Measurements from ENCODE around the gene COL27A1.
A peak's percentile ranks its signal among the peaks of the same experiment; 100 is the strongest.

COL27A1 gene

DNA sequence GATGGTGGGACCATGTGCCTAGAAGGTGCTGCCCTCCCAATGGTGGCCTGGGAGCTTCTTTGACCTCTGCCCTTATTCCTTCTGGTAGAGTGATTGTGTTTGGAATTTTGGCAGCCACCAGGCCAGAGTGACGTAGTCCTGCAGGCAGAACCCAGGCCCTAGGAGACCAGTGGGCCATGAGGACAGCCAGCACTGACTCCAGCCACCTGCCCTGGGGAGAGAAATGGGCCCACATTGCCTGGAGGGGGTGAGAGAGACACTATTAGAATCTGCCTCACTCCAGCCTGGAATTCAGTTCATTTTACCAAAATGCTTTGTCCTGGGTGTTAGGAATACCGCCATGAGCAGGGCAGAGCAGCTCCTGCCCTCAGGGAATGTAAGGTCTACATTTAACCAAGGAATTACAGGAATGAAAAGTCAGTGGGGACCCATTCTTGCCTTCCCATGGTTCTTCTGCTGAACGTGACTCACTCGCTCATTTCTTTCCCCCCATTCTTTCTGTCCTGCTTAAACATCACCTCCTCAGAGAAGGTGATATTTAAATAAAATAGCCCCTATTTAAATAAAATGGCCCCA, 5.5 kb upstream of the COL27A1 start:
- no peak for DNase-seq

DNA sequence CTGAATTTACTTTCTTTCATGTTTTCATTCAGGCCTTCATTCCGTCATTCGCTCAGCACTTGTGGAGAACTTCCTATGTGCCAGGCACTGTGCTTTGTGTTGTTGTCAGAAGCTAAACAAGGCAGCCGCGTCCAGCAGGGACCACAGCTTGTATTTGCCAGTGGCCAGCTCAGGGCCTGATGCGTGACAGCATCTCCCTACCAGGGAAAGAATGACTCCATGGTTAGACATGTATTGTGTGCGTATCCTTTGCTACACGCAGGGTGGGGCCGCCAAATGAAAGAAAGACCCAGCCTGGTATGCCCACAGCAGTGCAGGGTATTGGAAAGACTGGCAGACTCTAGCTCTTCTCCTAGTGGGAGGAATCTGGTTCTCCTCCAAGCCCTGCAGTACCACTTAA, 4.7 kb upstream of the COL27A1 start:
- no peak for DNase-seq

DNA sequence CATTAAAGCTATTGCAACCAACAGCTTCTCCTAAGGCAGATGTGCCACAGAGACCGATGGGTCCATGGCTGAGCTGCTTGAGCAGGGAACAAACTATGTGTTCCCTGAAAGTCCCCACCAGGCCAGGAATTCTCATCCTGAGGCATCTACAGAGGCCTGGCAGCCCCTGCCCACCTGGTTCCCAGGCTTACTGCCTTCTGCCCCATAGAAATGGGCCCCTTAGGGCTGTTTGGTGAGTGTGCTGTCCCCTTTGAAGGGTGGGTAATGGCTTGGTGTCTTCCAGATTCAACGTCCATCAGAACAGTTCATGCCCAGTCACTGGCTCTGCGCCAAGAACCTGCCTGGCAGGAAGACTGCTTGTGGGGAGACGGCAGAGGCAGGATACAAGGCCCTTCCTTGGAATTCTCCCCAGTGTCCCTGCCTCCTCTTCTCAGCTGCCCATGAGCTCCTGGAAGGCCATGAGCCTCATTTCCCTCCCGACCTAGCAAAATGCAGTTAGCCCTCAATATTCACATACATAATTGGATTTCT, 3.8 kb upstream of the COL27A1 start:
- no peak for DNase-seq

DNA sequence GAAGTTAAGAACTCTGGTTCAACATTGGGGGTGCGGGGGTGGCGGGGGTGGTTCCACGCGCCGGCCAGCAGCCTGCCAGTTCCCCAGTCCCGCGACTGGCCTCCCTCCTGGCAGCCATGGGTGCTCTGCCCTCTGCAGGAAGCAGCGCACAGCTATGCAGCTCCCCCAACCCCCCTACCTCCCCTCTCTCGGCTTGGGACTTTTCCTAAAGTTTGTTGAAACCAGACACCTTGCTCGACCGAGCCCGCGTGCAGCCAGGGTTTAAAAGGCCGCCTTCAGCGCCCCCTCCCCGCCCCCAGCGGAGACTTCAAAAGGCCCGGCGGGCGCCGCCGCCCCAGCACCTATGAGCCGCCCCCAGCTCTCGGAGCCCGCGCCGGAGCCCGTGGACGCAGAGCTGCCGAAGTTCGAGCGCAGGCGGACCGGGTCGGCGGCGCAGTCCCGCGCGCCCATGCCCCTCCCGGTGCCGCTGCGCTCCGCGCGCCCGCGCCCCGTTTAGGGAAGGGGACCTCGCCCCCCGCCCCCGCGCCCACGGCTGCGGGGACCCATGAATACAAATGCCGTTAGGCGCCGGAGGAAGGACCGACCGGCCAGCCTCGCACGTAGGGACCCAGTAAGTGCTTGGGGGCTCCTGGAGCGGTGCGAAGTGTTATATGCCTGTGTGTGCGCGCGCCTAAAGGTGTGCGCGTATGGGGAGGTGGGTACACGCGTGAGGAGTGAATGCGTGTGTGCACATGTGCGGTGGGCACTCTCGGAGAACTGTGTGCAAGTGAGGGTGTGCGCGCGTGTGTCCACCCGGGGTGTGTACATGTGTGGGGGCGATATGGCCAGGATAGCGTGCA, 1.4 kb upstream of the COL27A1 start:
- DNase-seq, result no peak

DNA sequence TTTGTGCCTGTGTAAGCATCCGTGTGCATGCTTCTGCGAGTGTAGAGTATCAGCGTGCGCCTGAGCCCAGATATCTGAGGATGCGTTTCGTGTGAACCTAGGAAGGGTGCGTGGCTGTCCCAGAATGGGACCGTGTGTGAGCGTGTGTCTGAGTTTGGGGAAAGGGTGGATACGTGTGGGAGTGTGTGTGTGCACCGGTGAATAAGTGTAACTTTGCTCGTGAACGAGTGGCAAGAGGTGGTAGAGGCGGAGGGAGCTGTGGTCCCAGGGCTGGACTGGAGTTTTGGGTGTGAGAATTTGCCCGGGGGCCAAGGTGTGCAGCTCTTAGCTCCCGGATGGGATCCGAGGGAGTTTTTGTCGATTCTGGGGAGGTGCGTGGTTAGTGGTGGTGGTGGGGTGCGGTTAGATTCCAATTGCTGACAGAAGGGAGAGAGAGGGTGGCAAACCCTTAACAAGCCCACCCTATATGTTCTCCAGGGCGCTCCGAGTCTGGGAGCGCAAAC, 686 bp upstream of the COL27A1 start:
- no peak for DNase-seq

GRCh38 chr9:114155995-114156656, 789 bp downstream of the COL27A1 start:
- DNase-seq, result no peak

- peak; percentile 77 for DNase-seq
These were observed 1.5 kb downstream of the COL27A1 start for GRCh38 chr9:114156657-114157421.

- no peak for DNase-seq
These were observed 2.3 kb downstream of the COL27A1 start for GRCh38 chr9:114157516-114158176.

- DNase-seq, result no peak
These were observed 3.3 kb downstream of the COL27A1 start for GRCh38 chr9:114158482-114159130.

GRCh38 chr9:114159691-114160090, 4.4 kb downstream of the COL27A1 start:
- no peak for DNase-seq

DNA sequence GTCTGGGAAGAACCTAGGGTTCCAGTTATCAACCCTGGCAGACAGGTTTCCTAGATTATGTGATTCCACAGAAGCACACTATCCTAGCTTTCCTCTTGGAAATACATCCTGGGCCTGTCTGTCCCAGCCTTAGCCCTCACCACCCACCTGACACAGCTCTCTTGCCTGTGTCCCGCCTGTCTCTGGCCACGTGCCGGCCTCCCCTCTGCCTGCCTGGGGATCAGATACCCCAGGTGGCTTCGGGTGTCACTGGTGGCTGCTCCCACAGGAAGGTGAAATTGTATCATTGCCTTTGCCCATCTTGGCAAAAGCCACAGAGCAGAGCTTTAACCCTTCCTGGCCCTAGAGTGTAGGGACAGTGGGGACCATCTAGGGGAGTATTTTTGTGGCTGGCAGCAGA, 6.2 kb downstream of the COL27A1 start:
- DNase-seq, result no peak

DNA sequence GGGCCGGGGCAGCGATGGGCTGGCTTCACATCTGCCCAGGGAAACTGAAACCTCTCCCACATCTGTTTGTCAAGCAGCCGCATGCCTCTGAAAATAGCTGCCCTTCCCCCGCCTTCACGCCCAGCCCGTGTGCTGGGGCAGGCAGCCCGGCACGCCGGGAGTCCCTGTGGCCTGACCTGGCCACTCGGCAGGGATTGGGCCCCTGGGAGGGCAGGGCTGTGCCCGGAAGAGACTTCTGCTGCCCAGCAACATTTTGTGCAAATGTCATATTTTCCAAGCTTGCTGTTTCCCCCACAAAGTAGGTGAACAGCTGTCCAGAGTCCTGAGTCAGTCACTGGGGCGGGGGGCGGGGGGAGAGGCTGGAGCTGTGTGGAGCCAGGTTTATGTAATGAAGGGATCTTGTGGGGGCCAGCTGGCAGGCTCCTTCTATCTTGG, 8.2 kb downstream of the COL27A1 start:
- no peak for DNase-seq

GRCh38 chr9:114164191-114164794, 9.0 kb downstream of the COL27A1 start:
- no peak for DNase-seq

- no peak for DNase-seq
These were observed 10.2 kb downstream of the COL27A1 start for GRCh38 chr9:114165407-114166102.

DNA sequence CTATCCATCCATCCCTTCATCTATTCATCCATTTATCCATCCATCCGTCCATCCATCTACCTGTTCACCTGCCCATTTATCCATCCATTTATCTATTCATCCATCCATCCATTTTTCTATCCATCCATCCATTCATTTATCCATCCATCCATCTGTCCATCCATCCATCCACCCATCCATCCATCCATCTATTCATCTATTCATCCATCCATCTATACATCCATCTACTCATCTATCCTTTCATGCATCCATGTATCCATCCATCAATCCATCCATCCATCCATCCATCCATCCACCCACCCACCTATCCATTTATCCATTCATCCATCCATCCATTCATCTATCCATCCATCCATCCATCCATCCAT, 10.8 kb downstream of the COL27A1 start:
- no peak for DNase-seq

- no peak for DNase-seq
These were observed 11.6 kb downstream of the COL27A1 start for GRCh38 chr9:114166614-114167572.

- DNase-seq, result no peak
These were observed 12.3 kb downstream of the COL27A1 start for GRCh38 chr9:114167591-114168091.

DNA sequence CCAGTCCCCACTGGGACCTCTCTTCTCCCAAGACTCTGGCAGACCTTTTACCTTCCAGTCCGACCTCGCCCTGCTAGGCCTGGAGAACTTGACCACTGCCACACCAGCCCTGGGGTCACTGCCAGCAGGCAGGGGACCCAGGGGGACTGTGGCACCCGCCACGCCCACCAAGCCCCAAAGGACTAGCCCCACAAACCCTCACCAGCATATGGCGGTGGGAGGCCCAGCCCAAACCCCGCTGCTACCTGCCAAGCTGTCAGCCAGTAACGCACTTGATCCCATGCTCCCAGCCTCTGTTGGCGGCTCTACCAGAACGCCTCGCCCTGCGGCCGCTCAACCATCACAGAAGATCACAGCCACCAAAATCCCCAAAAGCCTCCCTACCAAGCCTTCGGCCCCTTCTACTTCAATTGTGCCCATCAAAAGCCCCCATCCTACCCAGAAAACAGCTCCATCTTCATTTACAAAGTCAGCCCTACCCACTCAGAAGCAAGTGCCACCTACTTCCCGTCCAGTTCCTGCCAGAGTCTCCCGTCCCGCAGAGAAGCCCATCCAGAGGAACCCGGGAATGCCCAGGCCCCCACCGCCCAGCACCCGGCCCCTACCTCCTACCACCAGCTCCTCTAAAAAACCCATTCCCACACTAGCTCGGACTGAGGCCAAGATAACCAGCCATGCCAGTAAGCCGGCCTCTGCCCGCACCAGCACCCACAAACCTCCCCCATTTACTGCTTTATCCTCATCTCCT, 13.1 kb downstream of the COL27A1 start:
- no peak for DNase-seq
